Esophagus squamous epithelium (tissue), 4 donors: ENCODE measurements around the gene IFIH1.

Experiments used
- POLR2A ChIP-seq, 4 donors: fragments of 450-650 bp; IDR thresholded peaks; one replicate each; pipeline ENCODE4 v1.6.1; 2017; ENCODE audit warnings: antibody characterized with exemption in 4 of 4, mild to moderate bottlenecking in 4 of 4, moderate library complexity in 3 of 4
- TF ChIP-seq, protein P1 (sequence below), 6 experiments: fragments of 450-650 bp in 4 of 6; fragments of 200-600 bp in 2 of 6; sonication (generic) in 2 of 6; IDR thresholded peaks; one replicate each; pipeline ENCODE4 v1.5.1; 2016 to 2019; ENCODE audit warnings: antibody characterized with exemption in 6 of 6, mild to moderate bottlenecking in 4 of 6, moderate library complexity in 4 of 6

GRCh38 chr2:162298669-162299335, 19.7 kb downstream of the IFIH1 start:
- TF ChIP-seq, protein P1, sequence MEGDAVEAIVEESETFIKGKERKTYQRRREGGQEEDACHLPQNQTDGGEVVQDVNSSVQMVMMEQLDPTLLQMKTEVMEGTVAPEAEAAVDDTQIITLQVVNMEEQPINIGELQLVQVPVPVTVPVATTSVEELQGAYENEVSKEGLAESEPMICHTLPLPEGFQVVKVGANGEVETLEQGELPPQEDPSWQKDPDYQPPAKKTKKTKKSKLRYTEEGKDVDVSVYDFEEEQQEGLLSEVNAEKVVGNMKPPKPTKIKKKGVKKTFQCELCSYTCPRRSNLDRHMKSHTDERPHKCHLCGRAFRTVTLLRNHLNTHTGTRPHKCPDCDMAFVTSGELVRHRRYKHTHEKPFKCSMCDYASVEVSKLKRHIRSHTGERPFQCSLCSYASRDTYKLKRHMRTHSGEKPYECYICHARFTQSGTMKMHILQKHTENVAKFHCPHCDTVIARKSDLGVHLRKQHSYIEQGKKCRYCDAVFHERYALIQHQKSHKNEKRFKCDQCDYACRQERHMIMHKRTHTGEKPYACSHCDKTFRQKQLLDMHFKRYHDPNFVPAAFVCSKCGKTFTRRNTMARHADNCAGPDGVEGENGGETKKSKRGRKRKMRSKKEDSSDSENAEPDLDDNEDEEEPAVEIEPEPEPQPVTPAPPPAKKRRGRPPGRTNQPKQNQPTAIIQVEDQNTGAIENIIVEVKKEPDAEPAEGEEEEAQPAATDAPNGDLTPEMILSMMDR (IDR thresholded peaks at IDR 0.05), result no peak
- no peak for TF ChIP-seq POLR2A (IDR thresholded peaks at IDR 0.05)
